T-helper 22 cell (primary cell): Measurements from ENCODE around the gene RHOF.

Experiments
- DNase-seq: peaks from one replicate; pipeline ENCODE4 v3.0.0-alpha.2; 2020; ENCODE audit warnings: low read depth

RHOF gene

GRCh38 chr12:121819212-121819949 is 25.9 kb upstream of the RHOF start:
- DNase-seq, result no peak

- no peak for DNase-seq
These were observed 24.2 kb upstream of the RHOF start for GRCh38 chr12:121817648-121818043.

GRCh38 chr12:121816925-121817647 is 23.6 kb upstream of the RHOF start:
- DNase-seq, result no peak

- DNase-seq, result no peak
These were observed 21.8 kb upstream of the RHOF start for GRCh38 chr12:121815263-121815662.

- DNase-seq, result no peak
These were observed 21.1 kb upstream of the RHOF start for GRCh38 chr12:121814429-121815119.

GRCh38 chr12:121813951-121814350 is 20.5 kb upstream of the RHOF start:
- DNase-seq, result no peak

GRCh38 chr12:121812921-121813896 is 19.7 kb upstream of the RHOF start:
- DNase-seq, result no peak

GRCh38 chr12:121812320-121812871 is 18.9 kb upstream of the RHOF start:
- DNase-seq, result peak; percentile 21

- DNase-seq, result peak; percentile 43
These were observed 18.2 kb upstream of the RHOF start for GRCh38 chr12:121811434-121812319.

GRCh38 chr12:121810833-121811433 is 17.4 kb upstream of the RHOF start:
- DNase-seq, result no peak

- no peak for DNase-seq
These were observed 16.8 kb upstream of the RHOF start for GRCh38 chr12:121810234-121810817.

GRCh38 chr12:121809712-121810116 is 16.2 kb upstream of the RHOF start:
- DNase-seq, result no peak

- no peak for DNase-seq
These were observed 15.1 kb upstream of the RHOF start for GRCh38 chr12:121808623-121809022.

GRCh38 chr12:121807642-121808347 is 14.3 kb upstream of the RHOF start:
- no peak for DNase-seq

GRCh38 chr12:121806546-121807423 is 13.3 kb upstream of the RHOF start:
- no peak for DNase-seq

- DNase-seq, result no peak
These were observed 12.6 kb upstream of the RHOF start for GRCh38 chr12:121806009-121806545.

- no peak for DNase-seq
These were observed 11.9 kb upstream of the RHOF start for GRCh38 chr12:121805171-121806008.
